ENCODE measurements around the gene CYB5B. TPM values are rescaled to one million over a fixed set of nuclear protein-coding genes. Genes with fewer than 3 reads are reported as not detected.

Gene CYB5B
- total and polyA plus RNA-seq, 2 experiments from 2014 or later: 60.5 to 116 TPM

DNA sequence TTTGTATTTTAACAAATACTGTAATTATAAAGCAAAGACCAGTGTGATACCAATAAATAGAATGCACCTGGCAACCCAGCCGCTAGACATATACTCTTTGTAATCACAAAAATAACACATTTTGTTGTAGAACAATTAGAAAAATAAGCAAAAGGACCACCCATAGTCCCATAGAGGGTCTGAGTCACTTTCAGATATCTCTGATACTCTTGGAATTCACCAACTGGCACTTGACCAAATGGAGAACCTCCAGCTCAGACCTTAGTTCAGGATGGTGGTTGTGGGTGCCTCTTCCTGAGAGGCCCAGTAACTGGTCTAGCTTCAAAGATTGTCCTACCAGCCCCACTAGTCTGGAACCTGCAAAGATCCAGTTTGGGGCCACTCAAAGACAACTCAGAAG is 37.8 kb upstream of the CYB5B start:
- Histone ChIP-seq H3K36me3 (replicated peaks; ENCODE audit: insufficient read depth, low read depth) (no peaks in the 10 kb centered on the region), H4K20me1 (ENCODE audit: insufficient read depth, poor library complexity, severe bottlenecking) (no peaks in the 10 kb centered on the region), H3K4me3 (no peak overlapping the region), H3K79me2 (peaks cover 41% of the 10 kb centered on the region), H3K9me3 (ENCODE audit: low read depth) (no peaks in the 10 kb centered on the region), H3K27me3 (no peaks in the 10 kb centered on the region), H3K4me2 (peak overlapping the region; percentile 68), H3K4me1 (ENCODE audit: insufficient read depth) (peaks cover 12% of the 10 kb centered on the region), H3K27ac (peak overlapping the region; percentile 76), H3K9me2 (replicated peaks; ENCODE audit: insufficient read depth) (no peaks in the 10 kb centered on the region), H2AFZ (peak overlapping the region; percentile 85)
- DNase-seq (ENCODE audit: low spot score): no peak
- TF ChIP-seq, protein P1, sequence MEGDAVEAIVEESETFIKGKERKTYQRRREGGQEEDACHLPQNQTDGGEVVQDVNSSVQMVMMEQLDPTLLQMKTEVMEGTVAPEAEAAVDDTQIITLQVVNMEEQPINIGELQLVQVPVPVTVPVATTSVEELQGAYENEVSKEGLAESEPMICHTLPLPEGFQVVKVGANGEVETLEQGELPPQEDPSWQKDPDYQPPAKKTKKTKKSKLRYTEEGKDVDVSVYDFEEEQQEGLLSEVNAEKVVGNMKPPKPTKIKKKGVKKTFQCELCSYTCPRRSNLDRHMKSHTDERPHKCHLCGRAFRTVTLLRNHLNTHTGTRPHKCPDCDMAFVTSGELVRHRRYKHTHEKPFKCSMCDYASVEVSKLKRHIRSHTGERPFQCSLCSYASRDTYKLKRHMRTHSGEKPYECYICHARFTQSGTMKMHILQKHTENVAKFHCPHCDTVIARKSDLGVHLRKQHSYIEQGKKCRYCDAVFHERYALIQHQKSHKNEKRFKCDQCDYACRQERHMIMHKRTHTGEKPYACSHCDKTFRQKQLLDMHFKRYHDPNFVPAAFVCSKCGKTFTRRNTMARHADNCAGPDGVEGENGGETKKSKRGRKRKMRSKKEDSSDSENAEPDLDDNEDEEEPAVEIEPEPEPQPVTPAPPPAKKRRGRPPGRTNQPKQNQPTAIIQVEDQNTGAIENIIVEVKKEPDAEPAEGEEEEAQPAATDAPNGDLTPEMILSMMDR (IDR thresholded peaks at IDR 0.05; ENCODE audit: poor library complexity): no peak
- TF ChIP-seq EZH2 (IDR thresholded peaks at IDR 0.05; ENCODE audit: borderline replicate concordance) (no peak), EZH2phosphoT487 (IDR thresholded peaks at IDR 0.05; ENCODE audit: low read depth, severe bottlenecking, unreplicated experiment) (no peak)
- WGBS (ENCODE audit: low lambda C conversion rate, missing lambda C conversion rate): 93% methylated on average over 1 of the region's 1 CpG

DNA sequence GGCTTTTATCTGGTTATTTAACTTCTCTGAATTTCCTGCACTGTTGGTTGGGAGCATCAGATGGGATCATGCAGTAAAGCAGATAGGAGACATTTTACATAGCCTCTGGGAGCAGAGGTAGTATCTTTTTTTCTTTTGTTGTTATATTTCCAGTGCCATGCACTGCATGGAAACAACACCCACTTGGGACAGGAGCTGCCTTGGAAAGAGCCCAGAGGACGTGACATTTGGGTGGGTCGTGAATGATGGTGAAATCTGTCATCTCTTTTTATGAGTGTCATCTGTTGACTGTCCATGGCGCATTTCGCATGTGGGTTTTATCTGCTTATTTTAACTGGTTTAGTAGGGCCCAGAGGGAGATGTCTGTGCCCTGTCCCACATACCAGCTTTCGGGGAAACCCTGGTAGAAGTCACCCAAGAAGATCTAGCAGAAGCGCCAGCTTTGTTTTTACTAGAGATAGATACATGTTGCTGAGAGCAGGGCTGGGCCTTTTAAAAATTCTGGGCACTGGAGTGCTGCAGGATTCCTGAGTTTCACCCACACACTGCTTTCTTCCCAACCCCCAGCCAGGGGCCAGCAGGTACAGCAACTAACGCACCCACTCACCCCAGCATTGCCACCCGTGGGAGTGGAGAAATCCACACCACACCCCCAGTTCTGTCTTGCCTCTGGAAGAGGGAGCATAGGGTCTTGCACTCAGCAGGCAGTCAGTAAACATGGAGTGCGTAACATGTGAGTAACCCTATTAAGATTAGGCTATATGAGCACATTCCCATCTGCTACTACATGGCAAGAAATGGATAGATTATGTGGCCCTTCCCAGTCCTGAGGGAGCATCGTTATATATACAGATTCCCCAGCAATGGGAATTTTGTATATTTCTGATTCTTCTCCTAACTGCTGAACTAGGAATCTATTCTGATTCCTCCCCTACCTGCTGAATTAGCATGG is 30.2 kb upstream of the CYB5B start:
- H3K4me2 ChIP-seq: no peak overlapping the region
- no peaks in the 10 kb centered on the region for H3K79me2 ChIP-seq
- no peak overlapping the region for H2AFZ ChIP-seq
- peaks cover 15% of the 10 kb centered on the region for H3K4me1 ChIP-seq (ENCODE audit: insufficient read depth)
- H3K9me3 ChIP-seq (ENCODE audit: low read depth): no peaks in the 10 kb centered on the region
- TF ChIP-seq, protein P1 (IDR thresholded peaks at IDR 0.05; ENCODE audit: poor library complexity): no peak
- TF ChIP-seq EZH2 (IDR thresholded peaks at IDR 0.05; ENCODE audit: borderline replicate concordance) (no peak), EZH2phosphoT487 (IDR thresholded peaks at IDR 0.05; ENCODE audit: low read depth, severe bottlenecking, unreplicated experiment) (no peak)
- 73% methylated on average over 10 of the region's 10 CpGs for WGBS (ENCODE audit: low lambda C conversion rate, missing lambda C conversion rate)
- H3K36me3 ChIP-seq (replicated peaks; ENCODE audit: insufficient read depth, low read depth): no peaks in the 10 kb centered on the region
- H3K9me2 ChIP-seq (replicated peaks; ENCODE audit: insufficient read depth): no peaks in the 10 kb centered on the region
- no peak overlapping the region for H3K27ac ChIP-seq
- no peak overlapping the region for H3K4me3 ChIP-seq
- H3K27me3 ChIP-seq: no peaks in the 10 kb centered on the region
- no peaks in the 10 kb centered on the region for H4K20me1 ChIP-seq (ENCODE audit: insufficient read depth, poor library complexity, severe bottlenecking)
- no peak for DNase-seq (ENCODE audit: low spot score)

DNA sequence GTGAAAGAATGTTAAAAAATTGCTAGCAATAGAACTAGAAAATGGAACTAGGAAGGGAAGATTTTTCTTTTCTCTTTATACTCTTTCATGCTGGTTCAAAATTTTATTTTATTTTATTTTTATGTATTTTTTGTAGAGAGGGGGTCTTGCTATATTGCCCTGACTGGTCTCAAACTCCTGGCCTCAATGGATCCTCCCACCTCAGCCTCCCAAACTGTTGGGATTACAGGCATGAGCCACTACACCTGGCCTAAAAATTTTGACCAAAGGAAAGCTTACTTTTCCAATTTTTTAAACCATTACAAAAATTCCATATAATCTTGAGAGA is 28.6 kb upstream of the CYB5B start:
- TF ChIP-seq EZH2phosphoT487 (IDR thresholded peaks at IDR 0.05; ENCODE audit: low read depth, severe bottlenecking, unreplicated experiment) (no peak), EZH2 (IDR thresholded peaks at IDR 0.05; ENCODE audit: borderline replicate concordance) (no peak)
- TF ChIP-seq, protein P1 (IDR thresholded peaks at IDR 0.05; ENCODE audit: poor library complexity): no peak
- no peaks in the 10 kb centered on the region for H3K27me3 ChIP-seq
- H3K9me3 ChIP-seq (ENCODE audit: low read depth): no peaks in the 10 kb centered on the region
- no peak overlapping the region for H3K4me3 ChIP-seq
- no peaks in the 10 kb centered on the region for H3K79me2 ChIP-seq
- no peak for DNase-seq (ENCODE audit: low spot score)
- no peaks in the 10 kb centered on the region for H3K9me2 ChIP-seq (replicated peaks; ENCODE audit: insufficient read depth)
- H3K4me2 ChIP-seq: no peak overlapping the region
- H3K27ac ChIP-seq: peak overlapping the region; percentile 93
- no peaks in the 10 kb centered on the region for H3K36me3 ChIP-seq (replicated peaks; ENCODE audit: insufficient read depth, low read depth)
- no peak overlapping the region for H2AFZ ChIP-seq
- H3K4me1 ChIP-seq (ENCODE audit: insufficient read depth): peaks cover 15% of the 10 kb centered on the region
- H4K20me1 ChIP-seq (ENCODE audit: insufficient read depth, poor library complexity, severe bottlenecking): no peaks in the 10 kb centered on the region
